GM18498 (cell line): ENCODE measurements around the gene MYH7.

ENCODE experiments used
- ATAC-seq: cut with Tn5 transposase; IDR thresholded peaks from one replicate; pipeline ENCODE4 v1.9.1; 2021; ENCODE audit warnings: mild to moderate bottlenecking, moderate library complexity; ENCODE audit not compliant: unreplicated experiment

Gene MYH7

GRCh38 chr14:23449314-23449713 is 13.9 kb upstream of the MYH7 start:
- no peak for ATAC-seq

- no peak for ATAC-seq
These were observed 12.2 kb upstream of the MYH7 start for GRCh38 chr14:23447361-23448350.

- no peak for ATAC-seq
These were observed 10.9 kb upstream of the MYH7 start for GRCh38 chr14:23446291-23446851.

- ATAC-seq = no peak
These were observed 10.3 kb upstream of the MYH7 start for GRCh38 chr14:23445773-23446172.

- ATAC-seq = no peak
These were observed 8.9 kb upstream of the MYH7 start for GRCh38 chr14:23444314-23444713.

- ATAC-seq = no peak
These were observed 8.4 kb upstream of the MYH7 start for GRCh38 chr14:23443881-23444280.

- ATAC-seq = no peak
These were observed 8.0 kb upstream of the MYH7 start for GRCh38 chr14:23443411-23443812.

- ATAC-seq = no peak
These were observed 7.4 kb upstream of the MYH7 start for GRCh38 chr14:23442721-23443356.

- no peak for ATAC-seq
These were observed 5.6 kb upstream of the MYH7 start for GRCh38 chr14:23441076-23441475.

- ATAC-seq = no peak
These were observed 3.8 kb upstream of the MYH7 start for GRCh38 chr14:23439107-23439835.

- no peak for ATAC-seq
These were observed 2.9 kb upstream of the MYH7 start for GRCh38 chr14:23438101-23438971.

- ATAC-seq = no peak
These were observed 2.0 kb upstream of the MYH7 start for GRCh38 chr14:23437133-23438100.

GRCh38 chr14:23436327-23437132 is 1.1 kb upstream of the MYH7 start:
- ATAC-seq = no peak

- no peak for ATAC-seq
These were observed 805 bp downstream of the MYH7 start for GRCh38 chr14:23434488-23435222.

- no peak for ATAC-seq
These were observed 2.0 kb downstream of the MYH7 start for GRCh38 chr14:23433457-23433856.

- ATAC-seq = no peak
These were observed 2.5 kb downstream of the MYH7 start for GRCh38 chr14:23432946-23433345.

GRCh38 chr14:23432102-23432925 is 3.1 kb downstream of the MYH7 start:
- no peak for ATAC-seq
